GM20431 (cell line): ENCODE data around the gene CIRBP.
"Not testable (repeated sequence)": the region's sequence is repeated elsewhere in the genome, so short reads cannot be mapped to it uniquely, and the experiment has no call there.

Source experiments
- in situ Hi-C: fragments of 300-500 bp; cut with MseI, MboI; formaldehyde crosslinking; loops from one replicate; pipeline ENCODE4 v1.15.0; 2020; ENCODE audit warnings: low sequenced_read_pairs; ENCODE audit not compliant: unreplicated experiment

Gene CIRBP

DNA sequence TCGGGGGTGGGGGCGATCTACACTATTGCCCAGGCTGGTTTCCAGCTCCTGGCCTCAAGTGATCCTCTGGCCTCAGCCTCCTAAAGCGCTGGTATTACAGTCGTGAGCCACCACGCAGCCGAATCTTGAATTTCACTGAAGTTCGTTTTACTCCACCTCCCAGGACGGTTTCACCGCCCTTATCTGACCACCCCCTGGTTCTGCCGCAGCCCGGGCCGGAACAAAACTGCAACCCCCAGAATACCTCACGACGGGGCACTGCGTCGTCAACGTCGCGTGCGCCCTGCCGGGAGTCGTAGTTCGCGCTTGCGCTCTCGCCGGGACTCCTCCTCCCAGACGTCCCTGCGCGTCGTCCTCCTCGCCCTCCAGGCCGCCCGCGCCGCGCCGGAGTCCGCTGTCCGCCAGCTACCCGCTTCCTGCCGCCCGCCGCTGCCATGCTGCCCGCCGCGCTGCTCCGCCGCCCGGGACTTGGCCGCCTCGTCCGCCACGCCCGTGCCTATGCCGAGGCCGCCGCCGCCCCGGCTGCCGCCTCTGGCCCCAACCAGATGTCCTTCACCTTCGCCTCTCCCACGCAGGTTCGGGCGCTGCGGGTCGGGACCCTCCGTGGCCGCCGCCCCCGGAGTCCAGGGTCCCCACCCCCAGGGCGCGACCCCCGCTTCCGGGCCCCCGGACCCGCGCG, 27.6 kb upstream of the CIRBP start, which contains the start of gene ATP5F1D:
TSS of gene ATP5F1D (plus strand) at position 335 of the 679 bp plus-strand sequence. CDS start at position 435, 100 bp downstream.
- in situ Hi-C loops: no loop called here

GRCh38 chr19:1243768-1244692, 25.1 kb upstream of the CIRBP start:
- in situ Hi-C loops: no loop called here

GRCh38 chr19:1244693-1245451, 24.3 kb upstream of the CIRBP start:
- in situ Hi-C loops: no loop called here

DNA sequence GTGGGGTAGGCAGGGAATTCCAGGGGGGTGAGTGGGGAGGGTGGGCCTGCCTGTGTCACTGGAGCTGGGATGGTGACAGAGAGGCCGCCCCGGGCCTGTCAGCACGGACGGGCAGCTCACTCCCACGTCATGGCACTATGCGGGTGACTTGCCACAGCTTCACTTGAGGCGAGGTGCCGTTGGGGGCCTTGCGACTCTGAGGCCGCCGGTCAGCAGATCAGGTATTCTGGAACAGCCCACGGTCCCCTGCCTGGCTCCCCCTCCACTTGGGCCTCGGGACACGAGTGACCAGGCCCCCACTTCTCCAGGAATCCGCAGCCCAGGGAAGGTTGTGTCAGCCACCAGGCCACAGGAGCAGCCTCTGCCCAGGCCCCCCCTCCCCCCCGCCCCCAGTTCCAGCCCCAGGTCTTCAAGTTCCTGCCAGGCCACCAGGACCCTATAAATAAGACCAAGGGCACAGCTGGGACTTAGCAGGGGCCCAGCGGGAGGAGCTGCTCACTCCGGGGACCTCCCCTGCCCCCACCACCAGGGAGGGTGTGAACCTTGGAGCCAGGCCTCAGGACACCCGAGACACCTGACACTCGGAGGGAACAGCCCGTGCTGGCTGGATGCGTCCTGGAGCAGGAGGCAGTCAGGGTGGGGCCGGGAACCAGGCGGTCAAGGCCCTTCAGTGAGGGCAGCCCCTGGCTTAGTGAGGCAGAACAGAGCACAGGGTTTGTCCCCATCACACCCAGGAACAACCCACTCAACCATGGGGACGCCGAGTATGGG, 23.5 kb upstream of the CIRBP start:
- in situ Hi-C loops: no loop called here

DNA sequence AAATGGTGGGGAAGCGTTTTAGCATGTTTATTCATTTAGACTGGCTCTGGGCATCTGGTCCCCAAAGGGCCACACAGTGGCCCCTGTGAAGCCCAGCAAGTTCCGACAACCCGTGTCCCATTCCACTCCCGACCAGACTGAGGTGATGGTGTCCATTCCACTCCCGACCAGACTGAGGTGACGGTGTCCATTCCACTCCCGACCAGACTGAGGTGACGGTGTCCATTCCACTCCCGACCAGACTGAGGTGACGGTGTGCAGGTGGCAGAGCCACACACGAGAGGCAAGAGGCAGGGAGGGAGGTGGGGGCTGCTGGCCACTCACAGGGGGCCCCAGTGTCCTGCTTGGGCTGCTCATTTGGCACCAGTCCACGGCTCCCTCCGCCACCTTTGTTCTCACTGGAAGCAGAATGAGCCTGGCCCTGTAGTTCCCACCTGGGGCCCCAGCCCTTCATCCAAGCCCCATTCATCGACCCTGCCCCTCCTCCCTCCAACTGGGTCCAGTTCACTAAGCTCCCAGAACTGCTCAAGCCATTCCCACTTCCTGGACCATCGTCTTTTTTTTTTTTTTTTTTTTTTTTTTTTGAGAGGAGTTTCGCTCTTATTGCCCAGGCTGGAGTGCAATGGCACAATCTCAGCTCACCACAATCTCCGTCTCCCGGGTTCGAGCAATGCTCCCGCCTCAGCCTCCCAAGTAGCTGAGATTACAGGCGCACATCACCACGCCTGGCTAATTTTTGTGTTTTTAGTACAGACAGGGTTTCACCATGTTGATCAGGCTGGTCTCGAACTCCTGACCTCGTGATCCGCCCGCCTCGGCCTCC, 22.7 kb upstream of the CIRBP start:
- in situ Hi-C loops: not testable (repeated sequence)

DNA sequence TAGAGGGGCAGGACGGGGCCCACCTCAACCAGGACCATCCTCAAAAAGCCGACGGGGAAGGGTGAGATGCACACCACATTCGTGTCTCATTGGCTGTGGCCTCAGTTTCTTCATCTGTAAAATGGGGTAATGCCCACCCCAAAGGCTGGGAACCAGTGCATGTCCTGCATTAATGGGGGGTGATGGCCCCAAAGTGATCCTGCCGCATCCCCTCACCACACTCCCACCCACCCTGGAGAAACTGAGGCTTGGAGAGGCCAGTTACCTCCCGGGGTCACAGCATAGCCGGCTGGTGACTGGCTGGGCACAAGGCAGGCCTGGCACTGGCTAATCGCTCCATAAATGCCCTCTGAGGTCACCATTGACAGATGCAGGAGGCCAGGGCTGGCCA, 21.4 kb upstream of the CIRBP start:
- in situ Hi-C loops: no loop called here

- in situ Hi-C loops: no loop called here
These were observed 20.9 kb upstream of the CIRBP start, which contains the start of gene MIDN for GRCh38 chr19:1248139-1248785. MIDN (plus strand) TSS chr19:1248583; CDS start chr19:1250297, 1,714 bp downstream.

- in situ Hi-C loops: no loop called here
These were observed 20.3 kb upstream of the CIRBP start for GRCh38 chr19:1248786-1249297.

DNA sequence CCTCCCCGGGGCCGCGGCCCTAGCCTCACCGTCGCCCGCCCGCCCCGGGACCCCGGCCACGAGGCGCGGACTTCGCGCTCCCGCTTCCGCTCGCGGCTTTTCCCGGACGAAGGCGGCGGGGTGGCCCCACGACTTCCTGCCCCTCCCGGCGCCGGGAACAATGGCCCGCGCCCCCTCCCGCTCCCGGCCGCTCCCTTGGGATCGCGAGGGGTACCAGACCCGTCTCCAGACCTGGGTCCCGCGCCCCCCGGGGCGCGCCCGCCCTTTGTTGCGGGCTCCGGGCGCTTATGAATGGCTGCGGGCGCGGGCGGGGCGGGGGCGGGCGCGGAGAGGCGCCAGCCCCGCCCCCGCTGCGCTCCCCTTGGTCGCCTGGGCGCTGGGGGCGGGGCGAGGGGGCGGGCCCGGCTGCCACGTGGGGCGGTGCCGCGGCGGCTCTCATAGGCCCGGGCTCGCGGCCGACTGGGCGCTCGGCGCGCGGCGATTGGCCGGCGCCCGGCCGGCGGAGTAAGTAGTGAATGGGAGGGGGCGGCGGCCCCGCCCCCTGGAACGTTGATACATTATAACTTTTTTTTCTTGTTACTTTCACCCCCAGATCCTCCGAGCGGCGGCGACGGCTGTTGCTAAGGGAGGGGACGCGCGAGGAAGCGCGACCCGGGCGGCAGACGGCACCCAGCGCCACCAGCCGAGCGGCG, 19.7 kb upstream of the CIRBP start:
- in situ Hi-C loops: no loop called here

DNA sequence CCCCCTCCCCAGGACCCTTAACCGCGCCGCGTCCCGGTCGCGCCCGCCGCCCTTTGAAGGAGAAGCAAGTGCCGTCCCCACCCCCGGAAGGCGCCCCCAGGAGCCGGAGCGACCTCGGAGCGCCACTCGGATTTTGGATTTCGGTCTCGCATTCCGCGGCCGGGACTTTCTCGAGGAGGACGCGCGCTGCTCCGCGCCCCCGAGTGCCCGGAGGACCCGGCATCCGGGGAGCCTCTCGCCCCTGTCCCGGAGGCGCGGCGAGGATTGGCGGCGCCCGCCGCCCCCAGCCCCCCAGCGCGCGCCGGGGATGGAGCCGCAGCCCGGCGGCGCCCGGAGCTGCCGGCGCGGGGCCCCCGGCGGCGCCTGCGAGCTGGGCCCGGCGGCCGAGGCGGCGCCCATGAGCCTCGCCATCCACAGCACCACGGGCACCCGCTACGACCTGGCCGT, 19.1 kb upstream of the CIRBP start:
- in situ Hi-C loops: no loop called here

- in situ Hi-C loops: no loop called here
These were observed 18.5 kb upstream of the CIRBP start for GRCh38 chr19:1250437-1251260.

GRCh38 chr19:1251330-1252220, 17.6 kb upstream of the CIRBP start:
- in situ Hi-C loops: no loop called here

GRCh38 chr19:1252221-1252820, 16.8 kb upstream of the CIRBP start:
- in situ Hi-C loops: no loop called here

- in situ Hi-C loops: no loop called here
These were observed 16.2 kb upstream of the CIRBP start for GRCh38 chr19:1252821-1253513.
